BJ (cell line): ENCODE measurements around the gene AZU1. TPM values are rescaled to one million over a fixed set of nuclear protein-coding genes. Genes with fewer than 3 reads are reported as not detected.

Experiments used
- CTCF ChIA-PET: fragments of 350-600 bp; formaldehyde crosslinking; extraction: SDS; loops from one replicate; lab custom pipeline; 2021; ENCODE audit warnings: antibody characterized with exemption, inconsistent platforms; lab: Yijun Ruan, JAX
- POLR2A ChIA-PET: fragments of 300-600 bp; sonication (Branson Sonifier 250); formaldehyde crosslinking; extraction: SDS; loops from one replicate; lab custom pipeline; 2021; ENCODE audit warnings: antibody characterized with exemption; lab: Charles Lee
- DNase-seq: peaks from one replicate; pipeline ENCODE4 v3.0.0-alpha.2; 2011; ENCODE audit warnings: low read depth
- H3K27me3 ChIP-seq: 2 replicates; pipeline ENCODE4 v1.6.0; 2011; ENCODE audit warnings: low read length; ENCODE audit not compliant: control insufficient read depth, insufficient read depth
- H3K36me3 ChIP-seq: 2 replicates; pipeline ENCODE4 v1.5.1; 2011; ENCODE audit warnings: low read length; ENCODE audit not compliant: control insufficient read depth, insufficient read depth
- H3K4me3 ChIP-seq: 2 replicates; pipeline ENCODE4 v1.5.1; 2011; ENCODE audit warnings: low read depth, mild to moderate bottlenecking, control low read depth, low read length
- polyA plus RNA-seq: library from polyadenylated mRNA; depleted of rRNA; stranded (reverse); fragments of >200 nt; gene quantifications from 2 replicates; pipeline ENCODE4 v1.2.3, GENCODE V29; 2011
- TF ChIP-seq, protein P1 (sequence below): IDR thresholded peaks from 2 replicates; pipeline ENCODE4 v1.5.1; 2011; ENCODE audit warnings: low read depth, mild to moderate bottlenecking, control low read depth, inconsistent platforms, low read length, moderate library complexity; ENCODE audit not compliant: insufficient read depth

The AZU1 gene
- polyA plus RNA-seq, 1 experiment: 0.07 TPM

DNA sequence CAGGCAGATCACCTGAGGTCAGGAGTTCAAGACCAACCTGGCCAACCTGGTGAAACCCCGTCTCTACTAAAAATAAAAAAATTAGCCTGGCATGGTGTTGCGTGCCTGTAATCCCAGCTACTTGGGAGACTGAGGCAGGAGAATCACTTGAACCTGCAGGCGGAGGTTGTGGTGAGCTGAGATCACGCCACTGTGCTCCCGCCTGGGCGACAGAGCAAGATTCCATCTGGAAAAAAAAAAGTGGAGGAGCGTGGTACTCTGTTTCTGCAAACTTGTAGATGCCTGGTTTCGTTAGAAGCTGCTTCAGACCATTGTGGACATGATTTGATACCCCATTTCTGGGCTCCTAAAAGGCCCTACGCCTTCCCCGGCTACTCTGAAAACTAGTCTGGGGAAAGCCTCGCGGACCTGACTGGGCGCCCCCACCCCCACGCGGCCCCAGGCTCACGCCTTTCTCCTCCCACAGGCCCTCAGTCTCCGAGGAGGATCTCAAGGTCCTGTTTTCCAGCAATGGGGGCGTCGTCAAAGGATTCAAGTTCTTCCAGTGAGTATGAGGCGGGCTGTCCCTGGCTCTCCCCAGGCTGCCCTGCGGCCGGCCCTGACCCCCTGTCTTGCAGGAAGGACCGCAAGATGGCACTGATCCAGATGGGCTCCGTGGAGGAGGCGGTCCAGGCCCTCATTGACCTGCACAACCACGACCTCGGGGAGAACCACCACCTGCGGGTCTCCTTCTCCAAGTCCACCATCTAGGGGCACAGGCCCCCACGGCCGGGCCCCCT is 17.4 kb upstream of the AZU1 start:
- no peaks in the 10 kb centered on the region for H3K27me3 ChIP-seq
- DNase-seq: no peak
- TF ChIP-seq, protein P1, sequence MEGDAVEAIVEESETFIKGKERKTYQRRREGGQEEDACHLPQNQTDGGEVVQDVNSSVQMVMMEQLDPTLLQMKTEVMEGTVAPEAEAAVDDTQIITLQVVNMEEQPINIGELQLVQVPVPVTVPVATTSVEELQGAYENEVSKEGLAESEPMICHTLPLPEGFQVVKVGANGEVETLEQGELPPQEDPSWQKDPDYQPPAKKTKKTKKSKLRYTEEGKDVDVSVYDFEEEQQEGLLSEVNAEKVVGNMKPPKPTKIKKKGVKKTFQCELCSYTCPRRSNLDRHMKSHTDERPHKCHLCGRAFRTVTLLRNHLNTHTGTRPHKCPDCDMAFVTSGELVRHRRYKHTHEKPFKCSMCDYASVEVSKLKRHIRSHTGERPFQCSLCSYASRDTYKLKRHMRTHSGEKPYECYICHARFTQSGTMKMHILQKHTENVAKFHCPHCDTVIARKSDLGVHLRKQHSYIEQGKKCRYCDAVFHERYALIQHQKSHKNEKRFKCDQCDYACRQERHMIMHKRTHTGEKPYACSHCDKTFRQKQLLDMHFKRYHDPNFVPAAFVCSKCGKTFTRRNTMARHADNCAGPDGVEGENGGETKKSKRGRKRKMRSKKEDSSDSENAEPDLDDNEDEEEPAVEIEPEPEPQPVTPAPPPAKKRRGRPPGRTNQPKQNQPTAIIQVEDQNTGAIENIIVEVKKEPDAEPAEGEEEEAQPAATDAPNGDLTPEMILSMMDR: no peak
- no peak overlapping the region for H3K4me3 ChIP-seq
- ChIA-PET POLR2A (no interaction called here), CTCF (interaction anchor here (0.7 kb wide), 1 partner anchor 23 kb away, joined by 3 read pairs; no protein-coding TSS in a partner anchor)
- H3K36me3 ChIP-seq: peaks cover 43% of the 10 kb centered on the region

DNA sequence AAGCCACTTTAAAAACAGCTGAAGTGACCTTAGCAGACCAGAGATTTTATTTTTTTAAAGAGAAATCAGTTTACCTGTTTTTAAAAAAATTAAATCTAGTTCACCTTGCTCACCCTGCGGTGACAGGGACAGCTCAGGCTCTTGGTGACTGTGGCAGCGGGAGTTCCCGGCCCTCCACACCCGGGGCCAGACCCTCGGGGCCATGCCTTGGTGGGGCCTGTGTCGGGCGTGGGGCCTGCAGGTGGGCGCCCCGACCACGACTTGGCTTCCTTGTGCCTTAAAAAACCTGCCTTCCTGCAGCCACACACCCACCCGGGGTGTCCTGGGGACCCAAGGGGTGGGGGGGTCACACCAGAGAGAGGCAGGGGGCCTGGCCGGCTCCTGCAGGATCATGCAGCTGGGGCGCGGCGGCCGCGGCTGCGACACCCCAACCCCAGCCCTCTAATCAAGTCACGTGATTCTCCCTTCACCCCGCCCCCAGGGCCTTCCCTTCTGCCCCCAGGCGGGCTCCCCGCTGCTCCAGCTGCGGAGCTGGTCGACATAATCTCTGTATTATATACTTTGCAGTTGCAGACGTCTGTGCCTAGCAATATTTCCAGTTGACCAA is 16.7 kb upstream of the AZU1 start:
- POLR2A ChIA-PET: no interaction called here

DNA sequence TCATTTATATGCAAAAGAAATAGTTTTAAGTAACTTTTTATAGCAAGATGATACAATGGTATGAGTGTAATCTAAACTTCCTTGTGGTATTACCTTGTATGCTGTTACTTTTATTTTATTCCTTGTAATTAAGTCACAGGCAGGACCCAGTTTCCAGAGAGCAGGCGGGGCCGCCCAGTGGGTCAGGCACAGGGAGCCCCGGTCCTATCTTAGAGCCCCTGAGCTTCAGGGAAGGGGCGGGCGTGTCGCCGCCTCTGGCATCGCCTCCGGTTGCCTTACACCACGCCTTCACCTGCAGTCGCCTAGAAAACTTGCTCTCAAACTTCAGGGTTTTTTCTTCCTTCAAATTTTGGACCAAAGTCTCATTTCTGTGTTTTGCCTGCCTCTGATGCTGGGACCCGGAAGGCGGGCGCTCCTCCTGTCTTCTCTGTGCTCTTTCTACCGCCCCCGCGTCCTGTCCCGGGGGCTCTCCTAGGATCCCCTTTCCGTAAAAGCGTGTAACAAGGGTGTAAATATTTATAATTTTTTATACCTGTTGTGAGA is 16.1 kb upstream of the AZU1 start:
- Histone ChIP-seq H3K27me3 (no peaks in the 10 kb centered on the region), H3K36me3 (peaks cover 32% of the 10 kb centered on the region), H3K4me3 (no peak overlapping the region)
- POLR2A ChIA-PET: no interaction called here
- no peak for DNase-seq
- CTCF ChIA-PET: interaction anchor here (0.8 to 1.2 kb wide), 2 partner anchors 9 to 41 kb away, joined by 3 to 4 read pairs; no protein-coding TSS in a partner anchor
- TF ChIP-seq, protein P1: no peak

More for the DNA sequence above, 16.7 kb upstream of the AZU1 start:
- TF ChIP-seq, protein P1: no peak
- H3K27me3 ChIP-seq: no peaks in the 10 kb centered on the region
- no peak overlapping the region for H3K4me3 ChIP-seq
- no peak for DNase-seq
- CTCF ChIA-PET: interaction anchor here (0.8 to 1.2 kb wide), 2 partner anchors 9 to 40 kb away, joined by 3 to 4 read pairs; no protein-coding TSS in a partner anchor
- peaks cover 35% of the 10 kb centered on the region for H3K36me3 ChIP-seq

DNA sequence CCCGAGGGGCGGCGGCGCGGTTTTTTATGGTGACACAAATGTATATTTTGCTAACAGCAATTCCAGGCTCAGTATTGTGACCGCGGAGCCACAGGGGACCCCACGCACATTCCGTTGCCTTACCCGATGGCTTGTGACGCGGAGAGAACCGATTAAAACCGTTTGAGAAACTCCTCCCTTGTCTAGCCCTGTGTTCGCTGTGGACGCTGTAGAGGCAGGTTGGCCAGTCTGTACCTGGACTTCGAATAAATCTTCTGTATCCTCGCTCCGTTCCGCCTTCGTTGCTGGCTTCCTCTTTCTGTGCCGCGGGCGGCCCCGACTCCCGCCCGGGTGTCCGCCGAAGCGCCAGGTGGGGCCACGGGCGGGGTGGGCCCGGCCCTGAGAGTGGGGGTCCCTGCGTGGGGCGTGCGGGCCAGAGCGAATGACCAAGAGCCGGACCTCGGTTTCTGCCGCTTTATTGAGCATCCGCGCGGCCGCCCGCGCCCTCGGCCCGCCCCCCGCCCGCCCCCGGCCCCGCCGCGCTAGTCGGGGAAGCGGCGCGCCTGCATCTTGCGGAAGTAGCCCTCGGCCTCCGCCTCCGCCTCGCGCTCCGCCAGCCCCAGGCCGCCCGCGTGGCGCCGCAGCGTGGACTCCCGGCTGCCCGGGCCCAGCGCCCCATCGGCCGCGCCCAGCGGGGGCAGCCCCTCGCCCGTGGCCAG is 15.4 kb upstream of the AZU1 start:
- Histone ChIP-seq H3K36me3 (peaks cover 26% of the 10 kb centered on the region), H3K27me3 (no peaks in the 10 kb centered on the region), H3K4me3 (no peak overlapping the region)
- POLR2A ChIA-PET: no interaction called here
- CTCF ChIA-PET: interaction anchor here (0.8 to 1.2 kb wide), 2 partner anchors 10 to 41 kb away, joined by 3 to 4 read pairs; no protein-coding TSS in a partner anchor
- no peak for DNase-seq
- TF ChIP-seq, protein P1: no peak

DNA sequence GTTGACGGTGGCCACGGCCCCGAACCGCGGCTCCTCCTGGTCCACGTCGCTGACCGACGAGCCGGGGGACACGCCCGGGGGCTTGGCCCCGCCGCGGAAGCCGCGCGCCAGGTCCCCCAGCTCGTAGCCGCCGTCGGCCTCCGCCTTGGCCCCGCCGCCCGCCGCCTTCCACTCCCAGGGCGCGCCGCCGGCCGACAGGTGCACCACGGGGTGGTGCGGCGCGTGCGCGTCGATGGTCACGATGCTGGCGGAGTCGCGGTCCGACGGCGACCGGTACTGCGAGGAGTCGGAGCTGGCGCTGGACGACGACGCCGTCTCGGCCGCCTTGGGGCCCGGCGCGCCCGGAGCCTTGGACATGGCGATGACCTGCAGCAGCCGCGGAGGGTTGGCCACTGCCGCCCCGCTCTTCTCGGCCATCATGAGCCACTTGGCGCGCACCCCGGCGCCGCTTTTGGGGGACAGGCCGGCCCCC is 14.9 kb upstream of the AZU1 start:
- H3K4me3 ChIP-seq: no peak overlapping the region
- no peaks in the 10 kb centered on the region for H3K27me3 ChIP-seq
- H3K36me3 ChIP-seq: peaks cover 23% of the 10 kb centered on the region
- ChIA-PET POLR2A (no interaction called here), CTCF (no interaction called here)
- TF ChIP-seq, protein P1: no peak
- no peak for DNase-seq
